ENCODE measurements around the gene TIMELESS.

TIMELESS gene

GRCh38 chr12:56398324-56398723 lies 50.9 kb downstream of the TIMELESS start:
- Histone ChIP-seq H3K9ac (ENCODE audit: insufficient read length) (no peak overlapping the region), H3K27ac (no peak overlapping the region), H3K9me3 (ENCODE audit: low read depth, low read length) (no peaks in the 10 kb centered on the region), H3K36me3 (ENCODE audit: insufficient read depth, low read length) (no peaks in the 10 kb centered on the region), H3K4me3 (no peak overlapping the region)
- no peak for TF ChIP-seq FOXP2 (optimal IDR thresholded peaks at IDR 0.05; ENCODE audit: control extremely low read depth, extremely low read length, insufficient read depth)
- no peak for TF ChIP-seq EZH2 (IDR thresholded peaks at IDR 0.05)
- no peak for TF ChIP-seq POLR2AphosphoS5 (IDR thresholded peaks at IDR 0.05; ENCODE audit: borderline replicate concordance, low read depth, low read length)
- DNase-seq (ENCODE audit: low read depth, low spot score), result no peak

GRCh38 chr12:56392331-56392730 lies 56.9 kb downstream of the TIMELESS start:
- DNase-seq (ENCODE audit: low read depth, low spot score), result no peak
- H3K9me3 ChIP-seq (ENCODE audit: low read depth, low read length), result no peaks in the 10 kb centered on the region
- H3K9ac ChIP-seq (ENCODE audit: insufficient read length), result no peak overlapping the region
- H3K27ac ChIP-seq, result no peak overlapping the region
- TF ChIP-seq EZH2 (IDR thresholded peaks at IDR 0.05) (no peak), FOXP2 (optimal IDR thresholded peaks at IDR 0.05; ENCODE audit: control extremely low read depth, extremely low read length, insufficient read depth) (no peak), POLR2AphosphoS5 (IDR thresholded peaks at IDR 0.05; ENCODE audit: borderline replicate concordance, low read depth, low read length) (no peak)
- no peaks in the 10 kb centered on the region for H3K36me3 ChIP-seq (ENCODE audit: insufficient read depth, low read length)
- H3K4me3 ChIP-seq, result no peak overlapping the region

GRCh38 chr12:56391721-56392120 lies 57.5 kb downstream of the TIMELESS start:
- DNase-seq (ENCODE audit: low read depth, low spot score), result no peak
- TF ChIP-seq EZH2 (IDR thresholded peaks at IDR 0.05) (no peak), FOXP2 (optimal IDR thresholded peaks at IDR 0.05; ENCODE audit: control extremely low read depth, extremely low read length, insufficient read depth) (no peak), POLR2AphosphoS5 (IDR thresholded peaks at IDR 0.05; ENCODE audit: borderline replicate concordance, low read depth, low read length) (no peak)
- no peak overlapping the region for H3K27ac ChIP-seq
- H3K36me3 ChIP-seq (ENCODE audit: insufficient read depth, low read length), result no peaks in the 10 kb centered on the region
- H3K9me3 ChIP-seq (ENCODE audit: low read depth, low read length), result no peaks in the 10 kb centered on the region
- no peak overlapping the region for H3K4me3 ChIP-seq
- H3K9ac ChIP-seq (ENCODE audit: insufficient read length), result no peak overlapping the region

- DNase-seq (ENCODE audit: low read depth, low spot score), result no peak
- H3K9me3 ChIP-seq (ENCODE audit: low read depth, low read length), result no peaks in the 10 kb centered on the region
- no peak overlapping the region for H3K4me3 ChIP-seq
- H3K36me3 ChIP-seq (ENCODE audit: insufficient read depth, low read length), result no peaks in the 10 kb centered on the region
- H3K27ac ChIP-seq, result no peak overlapping the region
- TF ChIP-seq EZH2 (IDR thresholded peaks at IDR 0.05) (no peak), FOXP2 (optimal IDR thresholded peaks at IDR 0.05; ENCODE audit: control extremely low read depth, extremely low read length, insufficient read depth) (no peak), POLR2AphosphoS5 (IDR thresholded peaks at IDR 0.05; ENCODE audit: borderline replicate concordance, low read depth, low read length) (no peak)
- no peak overlapping the region for H3K9ac ChIP-seq (ENCODE audit: insufficient read length)
Observed at GRCh38 chr12:56389412-56389811, 59.8 kb downstream of the TIMELESS start.

- Histone ChIP-seq H3K4me3 (no peak overlapping the region), H3K9me3 (ENCODE audit: low read depth, low read length) (no peaks in the 10 kb centered on the region), H3K27ac (no peak overlapping the region), H3K36me3 (ENCODE audit: insufficient read depth, low read length) (no peaks in the 10 kb centered on the region), H3K9ac (ENCODE audit: insufficient read length) (no peak overlapping the region)
- no peak for DNase-seq (ENCODE audit: low read depth, low spot score)
- no peak for TF ChIP-seq FOXP2 (optimal IDR thresholded peaks at IDR 0.05; ENCODE audit: control extremely low read depth, extremely low read length, insufficient read depth)
- TF ChIP-seq EZH2 (IDR thresholded peaks at IDR 0.05), result no peak
- no peak for TF ChIP-seq POLR2AphosphoS5 (IDR thresholded peaks at IDR 0.05; ENCODE audit: borderline replicate concordance, low read depth, low read length)
Observed at GRCh38 chr12:56387152-56387736, 62.0 kb downstream of the TIMELESS start.

GRCh38 chr12:56385873-56386272 lies 63.4 kb downstream of the TIMELESS start:
- H3K27ac ChIP-seq, result no peak overlapping the region
- no peaks in the 10 kb centered on the region for H3K9me3 ChIP-seq (ENCODE audit: low read depth, low read length)
- no peak overlapping the region for H3K4me3 ChIP-seq
- TF ChIP-seq FOXP2 (optimal IDR thresholded peaks at IDR 0.05; ENCODE audit: control extremely low read depth, extremely low read length, insufficient read depth) (no peak), EZH2 (IDR thresholded peaks at IDR 0.05) (no peak), POLR2AphosphoS5 (IDR thresholded peaks at IDR 0.05; ENCODE audit: borderline replicate concordance, low read depth, low read length) (no peak)
- H3K9ac ChIP-seq (ENCODE audit: insufficient read length), result no peak overlapping the region
- H3K36me3 ChIP-seq (ENCODE audit: insufficient read depth, low read length), result no peaks in the 10 kb centered on the region
- no peak for DNase-seq (ENCODE audit: low read depth, low spot score)

- no peak overlapping the region for H3K9ac ChIP-seq (ENCODE audit: insufficient read length)
- no peaks in the 10 kb centered on the region for H3K9me3 ChIP-seq (ENCODE audit: low read depth, low read length)
- H3K4me3 ChIP-seq, result no peak overlapping the region
- no peak for TF ChIP-seq FOXP2 (optimal IDR thresholded peaks at IDR 0.05; ENCODE audit: control extremely low read depth, extremely low read length, insufficient read depth)
- TF ChIP-seq EZH2 (IDR thresholded peaks at IDR 0.05), result no peak
- no peak for TF ChIP-seq POLR2AphosphoS5 (IDR thresholded peaks at IDR 0.05; ENCODE audit: borderline replicate concordance, low read depth, low read length)
- DNase-seq (ENCODE audit: low read depth, low spot score), result no peak
- no peak overlapping the region for H3K27ac ChIP-seq
- H3K36me3 ChIP-seq (ENCODE audit: insufficient read depth, low read length), result no peaks in the 10 kb centered on the region
Observed at GRCh38 chr12:56382611-56383010, 66.6 kb downstream of the TIMELESS start.

- Histone ChIP-seq H3K27ac (no peak overlapping the region), H3K4me3 (no peak overlapping the region), H3K9ac (ENCODE audit: insufficient read length) (no peak overlapping the region), H3K36me3 (ENCODE audit: insufficient read depth, low read length) (no peaks in the 10 kb centered on the region), H3K9me3 (ENCODE audit: low read depth, low read length) (no peaks in the 10 kb centered on the region)
- no peak for TF ChIP-seq POLR2AphosphoS5 (IDR thresholded peaks at IDR 0.05; ENCODE audit: borderline replicate concordance, low read depth, low read length)
- TF ChIP-seq EZH2 (IDR thresholded peaks at IDR 0.05), result no peak
- no peak for TF ChIP-seq FOXP2 (optimal IDR thresholded peaks at IDR 0.05; ENCODE audit: control extremely low read depth, extremely low read length, insufficient read depth)
- DNase-seq (ENCODE audit: low read depth, low spot score), result no peak
Observed at GRCh38 chr12:56377989-56378316, 71.3 kb downstream of the TIMELESS start.
